GM18909 (cell line): Measurements from ENCODE around the gene ZNF24.

Experiments used
- ATAC-seq: cut with Tn5 transposase; IDR thresholded peaks from one replicate; pipeline ENCODE4 v1.9.1; 2021; ENCODE audit warnings: mild to moderate bottlenecking; ENCODE audit not compliant: unreplicated experiment, poor library complexity

The ZNF24 gene

GRCh38 chr18:35343936-35344735 is at the start of gene ZNF24:
Gene ZNF24 (minus strand): TSS chr18:35344420. CDS start chr18:35340650, 3,770 bp downstream.
- ATAC-seq = peak; percentile 94

GRCh38 chr18:35393716-35394115 is 49.5 kb upstream of the ZNF24 start:
- no peak for ATAC-seq

GRCh38 chr18:35392375-35392774 is 48.2 kb upstream of the ZNF24 start:
- no peak for ATAC-seq

- no peak for ATAC-seq
Measured at GRCh38 chr18:35390951-35391700, 46.9 kb upstream of the ZNF24 start.

- no peak for ATAC-seq
Measured at GRCh38 chr18:35389095-35389618, 44.9 kb upstream of the ZNF24 start.

GRCh38 chr18:35387152-35387571 is 42.9 kb upstream of the ZNF24 start:
- ATAC-seq = peak; percentile 52

GRCh38 chr18:35386600-35387100 is 42.4 kb upstream of the ZNF24 start:
- ATAC-seq = peak; percentile 82

GRCh38 chr18:35383136-35383535 is 38.9 kb upstream of the ZNF24 start:
- no peak for ATAC-seq

- no peak for ATAC-seq
Measured at GRCh38 chr18:35379421-35379820, 35.2 kb upstream of the ZNF24 start.

- ATAC-seq = no peak
Measured at GRCh38 chr18:35378574-35378896, 34.3 kb upstream of the ZNF24 start.

GRCh38 chr18:35377875-35378573 is 33.8 kb upstream of the ZNF24 start:
- no peak for ATAC-seq

GRCh38 chr18:35376742-35377695 is 32.8 kb upstream of the ZNF24 start, which contains the start of gene ZNF396:
Gene ZNF396 (minus strand): TSS chr18:35377337. CDS start chr18:35374292, 3,045 bp downstream.
- ATAC-seq = peak; percentile 84

GRCh38 chr18:35376393-35376741 is 32.1 kb upstream of the ZNF24 start:
- peak; percentile 56 for ATAC-seq

- no peak for ATAC-seq
Measured at GRCh38 chr18:35374708-35375107, 30.5 kb upstream of the ZNF24 start.

- ATAC-seq = no peak
Measured at GRCh38 chr18:35371412-35372195, 27.4 kb upstream of the ZNF24 start.

- ATAC-seq = no peak
Measured at GRCh38 chr18:35369126-35369525, 24.9 kb upstream of the ZNF24 start.

GRCh38 chr18:35368595-35368994 is 24.4 kb upstream of the ZNF24 start:
- no peak for ATAC-seq

GRCh38 chr18:35362531-35362930 is 18.3 kb upstream of the ZNF24 start:
- no peak for ATAC-seq
